SK-N-SH (cell line): ENCODE results near the gene MRPL52. TPM values are rescaled to one million over a fixed set of nuclear protein-coding genes. Genes with fewer than 3 reads are reported as not detected.
A peak's percentile ranks its signal among the peaks of the same experiment; 100 is the strongest.

Source experiments
- CTCF ChIA-PET: fragments of 300-600, 350-600 bp; formaldehyde crosslinking; extraction: SDS; loops from one replicate; lab custom pipeline; 2021; lab: Yijun Ruan, JAX
- POLR2A ChIA-PET: fragments of 350-600 bp; sonication (Branson Sonifier 250); formaldehyde crosslinking; extraction: SDS; loops from one replicate; lab custom pipeline; 2020; ENCODE audit warnings: antibody characterized with exemption, inconsistent platforms; lab: Yijun Ruan, JAX
- DNase-seq: peaks from one replicate; pipeline ENCODE4 v3.0.0; 2012
- H2AFZ ChIP-seq: fragments of 200-600 bp; sonication (generic); 2 replicates; pipeline ENCODE4 v1.8.1; 2016; ENCODE audit warnings: antibody characterized with exemption, mild to moderate bottlenecking, low read depth
- H3F3A ChIP-seq: fragments of 200-600 bp; sonication (generic); replicated peaks from 2 replicates; pipeline ENCODE3; 2016; ENCODE audit warnings: antibody characterized with exemption, mild to moderate bottlenecking; ENCODE audit not compliant: insufficient read depth
- H3K27ac ChIP-seq, 2 experiments: fragments of 200-500 bp in 1 of 2; fragments of 200-600 bp in 1 of 2; sonication (Bioruptor generic) in 1 of 2; sonication (generic), shearing (Covaris generic) in 1 of 2; 2 replicates each; pipeline versions ENCODE4 v1.5.1 to v1.6.1; 2014 to 2016; ENCODE audit warnings: low read depth in 2 of 2, inconsistent platforms in 1 of 2, low read length in 1 of 2, mild to moderate bottlenecking in 1 of 2, mixed read lengths in 1 of 2
- H3K27me3 ChIP-seq: fragments of 200-600 bp; sonication (generic), shearing (Covaris generic); 2 replicates; pipeline ENCODE4 v1.6.1; 2016; ENCODE audit warnings: mixed run types; ENCODE audit not compliant: insufficient read depth
- H3K36me3 ChIP-seq, 2 experiments: fragments of 200-500 bp in 1 of 2; fragments of 200-600 bp in 1 of 2; sonication (Bioruptor generic) in 1 of 2; sonication (generic) in 1 of 2; replicated peaks in 1 of 2; 2 replicates each; pipeline versions ENCODE3 to v1.5.1; 2014 to 2016; ENCODE audit warnings: low read length in 1 of 2, mild to moderate bottlenecking in 1 of 2; ENCODE audit not compliant: insufficient read depth in 2 of 2, control insufficient read depth in 1 of 2
- H3K4me1 ChIP-seq, 2 experiments: fragments of 200-500 bp in 1 of 2; fragments of 200-600 bp in 1 of 2; sonication (Bioruptor generic) in 1 of 2; sonication (generic), shearing (Covaris generic) in 1 of 2; 2 replicates each; pipeline versions ENCODE4 v1.5.1 to v1.6.1; 2014 to 2016; ENCODE audit warnings: low read depth in 1 of 2, low read length in 1 of 2, mixed run types in 1 of 2; ENCODE audit not compliant: insufficient read depth in 2 of 2, control insufficient read depth in 1 of 2
- H3K4me2 ChIP-seq: fragments of 200-600 bp; sonication (generic), shearing (Covaris generic); 2 replicates; pipeline ENCODE4 v1.6.1; 2017; ENCODE audit warnings: mixed run types
- H3K4me3 ChIP-seq, 2 experiments: fragments of 200-500 bp in 1 of 2; fragments of 200-600 bp in 1 of 2; sonication (Bioruptor generic) in 1 of 2; sonication (generic), shearing (Covaris generic) in 1 of 2; 2 replicates each; pipeline versions ENCODE4 v1.5.1 to v1.8.1; 2014 to 2016; ENCODE audit warnings: low read depth in 2 of 2, inconsistent platforms in 1 of 2, low read length in 1 of 2, mild to moderate bottlenecking in 1 of 2, mixed read lengths in 1 of 2, moderate library complexity in 1 of 2
- H3K79me2 ChIP-seq: fragments of 200-600 bp; sonication (generic); 2 replicates; pipeline ENCODE4 v1.8.1; 2017; ENCODE audit warnings: mild to moderate bottlenecking; ENCODE audit not compliant: insufficient read depth
- H3K9ac ChIP-seq: fragments of 200-600 bp; sonication (generic); 2 replicates; pipeline ENCODE4 v1.6.1; 2017; ENCODE audit warnings: mixed run types
- H3K9me2 ChIP-seq: fragments of 200-600 bp; sonication (generic); 2 replicates; pipeline ENCODE4 v1.6.1; 2017; ENCODE audit warnings: mixed run types
- H3K9me3 ChIP-seq: fragments of 200-600 bp; sonication (generic); 2 replicates; pipeline ENCODE4 v1.6.1; 2017; ENCODE audit warnings: mixed run types, mild to moderate bottlenecking, moderate library complexity
- H4K20me1 ChIP-seq: fragments of 200-600 bp; sonication (generic); 2 replicates; pipeline ENCODE4 v1.6.1; 2017; ENCODE audit warnings: mild to moderate bottlenecking, mixed run types; ENCODE audit not compliant: insufficient read depth
- CHD2 ChIP-seq: fragments of 150-350 bp; IDR thresholded peaks from 2 replicates; pipeline ENCODE4 v1.6.1; 2018; ENCODE audit warnings: low read length; ENCODE audit not compliant: partially characterized antibody
- EZH2phosphoT487 ChIP-seq: fragments of 200-600 bp; sonication (generic); IDR thresholded peaks from 2 replicates; pipeline ENCODE4 v1.6.1; 2017; ENCODE audit warnings: low read depth, mixed run types, mild to moderate bottlenecking, antibody characterized with exemption, moderate library complexity, borderline replicate concordance
- FOXJ3 ChIP-seq: sonication (generic); formaldehyde crosslinking; IDR thresholded peaks from 2 replicates; pipeline ENCODE4 v1.5.1; 2020; ENCODE audit warnings: mild to moderate bottlenecking, missing genetic modification reagents
- GABPA ChIP-seq: IDR thresholded peaks from 2 replicates; pipeline ENCODE4 v1.4.0; 2012; ENCODE audit warnings: low read depth, mild to moderate bottlenecking
- JUND ChIP-seq: IDR thresholded peaks from 2 replicates; pipeline ENCODE4 v1.4.0; 2012
- MAX ChIP-seq: IDR thresholded peaks from 2 replicates; pipeline ENCODE4 v1.4.0; 2012; ENCODE audit warnings: low read depth
- MEF2A ChIP-seq: IDR thresholded peaks from 2 replicates; pipeline ENCODE4 v1.4.0; 2012; ENCODE audit warnings: low read depth, borderline replicate concordance
- NRF1 ChIP-seq: IDR thresholded peaks from 2 replicates; pipeline ENCODE4 v1.6.1; 2012; ENCODE audit warnings: low read depth, mild to moderate bottlenecking, low read length
- RCOR1 ChIP-seq: fragments of 150-350 bp; IDR thresholded peaks from 2 replicates; pipeline ENCODE4 v1.6.1; 2017; ENCODE audit warnings: antibody characterized with exemption, low read length
- RFX5 ChIP-seq: IDR thresholded peaks from 2 replicates; pipeline ENCODE4 v1.6.1; 2012; ENCODE audit warnings: mild to moderate bottlenecking, improper control_type of control experiment, low read length
- TEAD4 ChIP-seq: IDR thresholded peaks from 2 replicates; pipeline ENCODE4 v1.4.0; 2012; ENCODE audit warnings: mild to moderate bottlenecking, borderline replicate concordance; ENCODE audit not compliant: insufficient read depth
- USF1 ChIP-seq: IDR thresholded peaks from 2 replicates; pipeline ENCODE4 v1.4.0; 2012; ENCODE audit warnings: low read depth, borderline replicate concordance
- YY1 ChIP-seq: IDR thresholded peaks from 2 replicates; pipeline ENCODE4 v1.4.0; 2012; ENCODE audit warnings: low read depth, mild to moderate bottlenecking
- WGBS: methylation state at CpG from one replicate; pipeline ENCODE4 v1.1.6; 2017; ENCODE audit warnings: low lambda C conversion rate; 5-methylcytosine and 5-hydroxymethylcytosine counted together
- polyA plus RNA-seq, 3 experiments: library from polyadenylated mRNA; depleted of rRNA; stranded (reverse); fragments of >200 nt; gene quantifications; 2 replicates each; pipeline ENCODE4 v1.2.3, GENCODE V29; 2012

Gene MRPL52
- polyA plus RNA-seq, 1 of the 3 experiments (the other 2 are of a cell fraction), result 116 TPM

GRCh38 chr14:22821193-22822015 lies 8.3 kb upstream of the MRPL52 start (continued):
- TF ChIP-seq FOXJ3 (CRISPR knock-in tag) (no peak), RCOR1 (no peak), EZH2phosphoT487 (no peak), NRF1 (no peak), CHD2 (no peak)

GRCh38 chr14:22822016-22822570 lies 7.6 kb upstream of the MRPL52 start:
- Histone ChIP-seq H3F3A (no peaks in the 10 kb centered on the region), H3K4me2 (no peak overlapping the region; the same call in 1 of the 2 replicates), H3K27ac (no peak overlapping the region), H3K4me3 (no peak overlapping the region), H3K36me3 (no peaks in the 10 kb centered on the region), H3K9me3 (no peaks in the 10 kb centered on the region), H2AFZ (peak overlapping the region; percentile 79; the same call in 1 of the 2 replicates), H3K9me2 (no peaks in the 10 kb centered on the region), H3K4me1 (peaks cover 8 to 13% of the 10 kb centered on the region in 2 experiments; a peak in 2 of 4 replicates), H4K20me1 (no peaks in the 10 kb centered on the region), H3K9ac (no peak overlapping the region), H3K79me2 (no peaks in the 10 kb centered on the region), H3K27me3 (no peaks in the 10 kb centered on the region)
- 98% methylated on average over 31 of the region's 32 CpGs for whole genome bisulfite sequencing
- no peak for TF ChIP-seq YY1
- TF ChIP-seq GABPA, result no peak
- no peak for TF ChIP-seq JUND
- no peak for TF ChIP-seq TEAD4
- TF ChIP-seq EZH2phosphoT487, result no peak
- no peak for TF ChIP-seq MEF2A
- TF ChIP-seq MAX, result no peak
- TF ChIP-seq RFX5, result no peak
- no peak for TF ChIP-seq USF1
- TF ChIP-seq NRF1, result no peak
- TF ChIP-seq FOXJ3 (CRISPR knock-in tag), result no peak
- no peak for DNase-seq
- ChIA-PET CTCF (interaction anchor here (0.5 to 19.1 kb wide), 40 partner anchors 10 to 432 kb away, joined by 3 to 472 read pairs (median 5); partner anchors contain the start of genes LRP10, MMP14, OXA1L and PRMT5), POLR2A (interaction anchor here (1.2 to 1.3 kb wide), 3 partner anchors 26 to 31 kb away, joined by 4 to 7 read pairs (median 4); no protein-coding TSS in a partner anchor)
